ENCODE measurements around the gene GPR161. TPM values are rescaled to one million over a fixed set of nuclear protein-coding genes. Genes with fewer than 3 reads are reported as not detected.

GPR161 gene
- total and polyA plus RNA-seq, 2 of the 13 experiments (the other 11 are each of a cell fraction or from before 2014, with no cell fraction given): 0.13 to 0.35 TPM

DNA sequence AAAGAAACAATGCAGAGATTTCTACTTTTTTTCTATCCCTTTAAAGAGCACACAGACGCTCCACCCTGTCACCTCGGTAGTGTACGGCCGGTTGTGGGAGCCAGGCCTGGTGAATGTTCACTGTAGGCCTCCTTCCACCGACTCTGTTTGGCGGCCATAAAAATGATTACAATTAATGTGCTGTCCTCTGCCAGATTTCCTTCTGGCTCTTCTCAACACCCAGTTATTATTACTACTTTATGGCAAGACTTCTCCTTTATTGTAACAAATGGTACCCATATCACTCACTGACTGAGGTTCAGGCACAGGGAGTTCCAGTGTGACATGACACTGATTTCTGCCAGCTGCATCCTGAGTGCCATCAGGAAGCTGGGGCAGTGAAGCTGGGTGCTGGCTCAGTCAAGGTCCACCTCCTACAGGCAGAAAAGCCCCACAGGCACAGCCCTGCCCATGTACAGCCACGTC lies 37.4 kb downstream of the GPR161 start (continued):
- no peak for TF ChIP-seq ZC3H4 (CRISPR knock-in tag; IDR thresholded peaks at IDR 0.05; ENCODE audit: borderline replicate concordance)
- TF ChIP-seq, protein P1, sequence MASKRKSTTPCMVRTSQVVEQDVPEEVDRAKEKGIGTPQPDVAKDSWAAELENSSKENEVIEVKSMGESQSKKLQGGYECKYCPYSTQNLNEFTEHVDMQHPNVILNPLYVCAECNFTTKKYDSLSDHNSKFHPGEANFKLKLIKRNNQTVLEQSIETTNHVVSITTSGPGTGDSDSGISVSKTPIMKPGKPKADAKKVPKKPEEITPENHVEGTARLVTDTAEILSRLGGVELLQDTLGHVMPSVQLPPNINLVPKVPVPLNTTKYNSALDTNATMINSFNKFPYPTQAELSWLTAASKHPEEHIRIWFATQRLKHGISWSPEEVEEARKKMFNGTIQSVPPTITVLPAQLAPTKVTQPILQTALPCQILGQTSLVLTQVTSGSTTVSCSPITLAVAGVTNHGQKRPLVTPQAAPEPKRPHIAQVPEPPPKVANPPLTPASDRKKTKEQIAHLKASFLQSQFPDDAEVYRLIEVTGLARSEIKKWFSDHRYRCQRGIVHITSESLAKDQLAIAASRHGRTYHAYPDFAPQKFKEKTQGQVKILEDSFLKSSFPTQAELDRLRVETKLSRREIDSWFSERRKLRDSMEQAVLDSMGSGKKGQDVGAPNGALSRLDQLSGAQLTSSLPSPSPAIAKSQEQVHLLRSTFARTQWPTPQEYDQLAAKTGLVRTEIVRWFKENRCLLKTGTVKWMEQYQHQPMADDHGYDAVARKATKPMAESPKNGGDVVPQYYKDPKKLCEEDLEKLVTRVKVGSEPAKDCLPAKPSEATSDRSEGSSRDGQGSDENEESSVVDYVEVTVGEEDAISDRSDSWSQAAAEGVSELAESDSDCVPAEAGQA (IDR thresholded peaks at IDR 0.05; ENCODE audit: low read depth): no peak
- TF ChIP-seq, protein P1 (CRISPR knock-in tag; IDR thresholded peaks at IDR 0.05; ENCODE audit: borderline replicate concordance): no peak
- no peak for TF ChIP-seq U2AF1 (optimal IDR thresholded peaks at IDR 0.05; ENCODE audit: low read depth, low read length)
- TF ChIP-seq, protein P2, sequence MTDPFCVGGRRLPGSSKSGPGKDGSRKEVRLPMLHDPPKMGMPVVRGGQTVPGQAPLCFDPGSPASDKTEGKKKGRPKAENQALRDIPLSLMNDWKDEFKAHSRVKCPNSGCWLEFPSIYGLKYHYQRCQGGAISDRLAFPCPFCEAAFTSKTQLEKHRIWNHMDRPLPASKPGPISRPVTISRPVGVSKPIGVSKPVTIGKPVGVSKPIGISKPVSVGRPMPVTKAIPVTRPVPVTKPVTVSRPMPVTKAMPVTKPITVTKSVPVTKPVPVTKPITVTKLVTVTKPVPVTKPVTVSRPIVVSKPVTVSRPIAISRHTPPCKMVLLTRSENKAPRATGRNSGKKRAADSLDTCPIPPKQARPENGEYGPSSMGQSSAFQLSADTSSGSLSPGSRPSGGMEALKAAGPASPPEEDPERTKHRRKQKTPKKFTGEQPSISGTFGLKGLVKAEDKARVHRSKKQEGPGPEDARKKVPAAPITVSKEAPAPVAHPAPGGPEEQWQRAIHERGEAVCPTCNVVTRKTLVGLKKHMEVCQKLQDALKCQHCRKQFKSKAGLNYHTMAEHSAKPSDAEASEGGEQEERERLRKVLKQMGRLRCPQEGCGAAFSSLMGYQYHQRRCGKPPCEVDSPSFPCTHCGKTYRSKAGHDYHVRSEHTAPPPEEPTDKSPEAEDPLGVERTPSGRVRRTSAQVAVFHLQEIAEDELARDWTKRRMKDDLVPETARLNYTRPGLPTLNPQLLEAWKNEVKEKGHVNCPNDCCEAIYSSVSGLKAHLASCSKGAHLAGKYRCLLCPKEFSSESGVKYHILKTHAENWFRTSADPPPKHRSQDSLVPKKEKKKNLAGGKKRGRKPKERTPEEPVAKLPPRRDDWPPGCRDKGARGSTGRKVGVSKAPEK (CRISPR knock-in tag; IDR thresholded peaks at IDR 0.05; ENCODE audit: borderline replicate concordance): no peak
